ENCODE measurements around the gene CXCL12.

The CXCL12 gene

DNA sequence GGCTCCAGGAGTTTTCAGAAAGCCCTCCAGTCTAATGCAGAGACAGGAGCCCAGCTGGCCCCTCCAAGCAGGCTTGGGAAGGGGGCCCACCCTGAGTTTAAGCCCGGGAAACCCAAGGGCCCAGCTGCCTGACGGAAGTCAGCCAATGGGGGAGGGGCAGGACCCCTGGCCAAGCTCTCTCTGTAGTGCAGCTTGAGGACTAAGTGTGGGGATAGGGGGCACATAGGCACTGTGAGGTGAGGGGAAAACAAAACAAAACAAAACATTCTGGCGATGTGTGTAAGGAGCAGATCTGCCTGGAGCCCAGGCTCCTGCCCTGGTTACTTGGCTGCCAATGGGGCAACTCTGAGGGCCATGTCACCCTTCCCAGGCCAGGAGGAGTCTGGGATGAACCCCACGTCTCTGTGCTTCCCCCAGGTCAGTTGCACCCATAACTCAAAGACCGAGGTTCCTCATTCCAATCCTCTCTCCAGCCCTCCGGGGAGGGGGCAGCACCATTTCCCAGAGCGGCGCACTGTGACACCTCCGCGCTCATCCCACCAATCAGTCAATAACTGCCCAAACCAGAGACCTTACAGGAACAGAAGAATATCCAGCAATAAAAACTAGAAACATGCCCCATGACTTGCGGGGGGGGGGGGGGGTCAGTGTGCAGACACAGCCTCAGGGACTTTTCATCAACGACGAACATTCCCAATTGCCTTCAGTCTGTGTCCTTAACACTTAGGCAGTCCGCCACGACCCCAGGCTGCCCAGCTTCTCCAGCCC lies 1.7 kb downstream of the CXCL12 start:
- no peak for DNase-seq (ENCODE audit: low read depth)
- H3K4me1 ChIP-seq (ENCODE audit: control insufficient read depth, insufficient read depth, low read length): peaks cover 17% of the 10 kb centered on the region
- H3K9me3 ChIP-seq (ENCODE audit: control insufficient read depth, low read length): no peaks in the 10 kb centered on the region
- peaks cover 8% of the 10 kb centered on the region for H3K36me3 ChIP-seq (ENCODE audit: control insufficient read depth, insufficient read depth, low read length, severe bottlenecking)
- peak overlapping the region; percentile 85 for H3K9ac ChIP-seq (ENCODE audit: low read length)
- H3K4me3 ChIP-seq (ENCODE audit: low read length): peak overlapping the region; percentile 83
- H3K27me3 ChIP-seq (replicated peaks; ENCODE audit: control insufficient read depth, insufficient read depth, low read length): no peaks in the 10 kb centered on the region

DNA sequence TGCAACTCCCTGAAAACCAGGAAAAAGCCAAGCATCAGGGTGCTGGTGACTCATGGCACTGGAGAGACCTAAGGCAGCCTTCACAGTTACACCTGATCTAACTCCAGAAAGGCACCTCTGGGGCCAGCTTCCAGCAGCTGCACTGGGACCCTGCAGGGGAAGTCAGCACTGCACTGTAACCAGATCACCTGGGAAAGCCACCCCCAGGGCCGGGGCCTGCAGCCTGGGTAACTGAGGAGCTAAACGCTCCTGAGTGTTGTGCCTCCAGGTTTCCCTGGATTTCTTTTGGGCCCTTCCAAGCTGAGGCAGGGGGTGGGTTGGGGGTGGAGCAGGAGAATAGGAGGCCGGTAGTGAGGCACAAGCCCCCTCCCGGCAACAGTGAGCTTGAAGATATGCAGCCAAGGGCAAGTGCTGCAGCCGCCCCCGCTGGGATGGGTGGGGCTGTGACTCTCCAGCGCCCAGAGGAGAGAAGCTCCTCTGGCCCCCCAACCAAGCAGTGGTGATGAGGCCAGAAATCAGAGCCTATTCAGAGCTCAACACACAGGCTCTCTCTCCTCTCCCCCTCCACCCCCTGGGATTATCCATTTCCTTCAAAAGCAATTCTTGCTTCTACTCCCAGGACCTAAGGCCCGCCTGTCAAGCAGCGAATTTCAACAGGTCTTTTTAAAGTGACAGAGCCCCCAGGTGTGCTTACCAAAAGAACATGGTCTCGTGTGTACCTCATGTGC lies 2.6 kb downstream of the CXCL12 start:
- no peak for DNase-seq (ENCODE audit: low read depth)
- H3K4me3 ChIP-seq (ENCODE audit: low read length): peak overlapping the region; percentile 83
- peaks cover 8% of the 10 kb centered on the region for H3K36me3 ChIP-seq (ENCODE audit: control insufficient read depth, insufficient read depth, low read length, severe bottlenecking)
- peak overlapping the region; percentile 85 for H3K9ac ChIP-seq (ENCODE audit: low read length)
- no peaks in the 10 kb centered on the region for H3K9me3 ChIP-seq (ENCODE audit: control insufficient read depth, low read length)
- no peaks in the 10 kb centered on the region for H3K27me3 ChIP-seq (replicated peaks; ENCODE audit: control insufficient read depth, insufficient read depth, low read length)
- H3K4me1 ChIP-seq (ENCODE audit: control insufficient read depth, insufficient read depth, low read length): peaks cover 17% of the 10 kb centered on the region

DNA sequence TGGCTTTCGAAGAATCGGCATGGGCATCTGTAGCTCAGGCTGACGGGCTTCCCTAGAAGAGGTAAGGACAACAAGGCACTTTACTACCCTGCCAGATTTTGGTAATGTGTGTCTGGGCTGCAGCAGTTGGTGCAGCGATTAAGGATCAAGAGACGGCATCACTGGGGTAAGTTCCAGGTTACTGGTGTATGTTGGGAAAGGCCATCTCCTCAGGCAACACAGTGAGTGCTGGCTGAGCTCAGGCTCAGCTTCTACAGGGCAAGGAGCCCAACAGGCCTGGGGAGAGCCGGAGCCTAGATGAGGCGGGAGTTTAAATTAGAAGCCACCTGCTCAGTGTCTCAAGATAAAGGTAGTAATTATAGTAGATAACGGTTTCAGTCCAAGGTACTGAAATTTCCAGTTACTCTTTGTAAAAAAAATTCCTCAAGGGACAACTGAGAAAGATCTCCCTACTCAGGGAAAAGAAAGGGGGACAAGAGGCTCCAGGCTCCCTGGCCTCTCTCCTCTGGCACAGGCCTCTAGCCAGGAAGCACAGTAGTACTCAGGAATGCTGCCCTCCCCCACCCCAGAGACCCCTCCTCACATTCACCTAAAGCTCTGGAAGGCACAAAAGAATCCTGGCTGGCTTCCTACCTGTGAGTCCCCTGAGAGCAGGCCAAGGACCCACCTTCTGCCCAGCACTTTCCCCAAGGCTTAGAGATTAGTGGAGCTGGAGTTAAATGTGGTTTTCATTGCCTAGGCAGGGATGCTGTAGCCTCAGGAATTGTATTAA lies 3.9 kb downstream of the CXCL12 start:
- Histone ChIP-seq H3K27me3 (replicated peaks; ENCODE audit: control insufficient read depth, insufficient read depth, low read length) (no peaks in the 10 kb centered on the region), H3K9me3 (ENCODE audit: control insufficient read depth, low read length) (no peaks in the 10 kb centered on the region), H3K4me1 (ENCODE audit: control insufficient read depth, insufficient read depth, low read length) (peaks cover 17% of the 10 kb centered on the region), H3K4me3 (ENCODE audit: low read length) (no peak overlapping the region), H3K9ac (ENCODE audit: low read length) (no peak overlapping the region), H3K36me3 (ENCODE audit: control insufficient read depth, insufficient read depth, low read length, severe bottlenecking) (peaks cover 8% of the 10 kb centered on the region)
- DNase-seq (ENCODE audit: low read depth): no peak

DNA sequence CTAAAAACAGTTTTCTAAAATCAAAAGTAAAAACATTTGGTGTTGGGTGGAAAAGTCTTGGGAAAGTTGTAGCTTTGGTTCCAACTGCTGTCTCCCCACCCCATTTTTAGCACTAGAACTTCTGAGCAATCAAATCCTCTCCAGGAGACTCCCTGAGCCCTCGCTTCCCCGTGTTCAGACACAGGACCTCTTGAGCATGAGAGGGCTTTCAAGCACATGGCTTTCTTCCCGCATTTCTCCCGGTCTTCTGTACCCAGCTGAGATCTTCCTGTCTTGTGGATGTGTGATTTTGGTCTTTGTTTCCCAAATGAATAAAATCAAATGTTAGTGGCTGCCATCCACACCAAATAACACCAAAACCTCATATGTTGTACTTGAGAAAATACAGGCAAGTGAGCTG lies 5.0 kb downstream of the CXCL12 start:
- no peaks in the 10 kb centered on the region for H3K27me3 ChIP-seq (replicated peaks; ENCODE audit: control insufficient read depth, insufficient read depth, low read length)
- H3K4me1 ChIP-seq (ENCODE audit: control insufficient read depth, insufficient read depth, low read length): peaks cover 17% of the 10 kb centered on the region
- no peak overlapping the region for H3K9ac ChIP-seq (ENCODE audit: low read length)
- peaks cover 8% of the 10 kb centered on the region for H3K36me3 ChIP-seq (ENCODE audit: control insufficient read depth, insufficient read depth, low read length, severe bottlenecking)
- H3K9me3 ChIP-seq (ENCODE audit: control insufficient read depth, low read length): no peaks in the 10 kb centered on the region
- H3K4me3 ChIP-seq (ENCODE audit: low read length): no peak overlapping the region
- DNase-seq (ENCODE audit: low read depth): no peak

DNA sequence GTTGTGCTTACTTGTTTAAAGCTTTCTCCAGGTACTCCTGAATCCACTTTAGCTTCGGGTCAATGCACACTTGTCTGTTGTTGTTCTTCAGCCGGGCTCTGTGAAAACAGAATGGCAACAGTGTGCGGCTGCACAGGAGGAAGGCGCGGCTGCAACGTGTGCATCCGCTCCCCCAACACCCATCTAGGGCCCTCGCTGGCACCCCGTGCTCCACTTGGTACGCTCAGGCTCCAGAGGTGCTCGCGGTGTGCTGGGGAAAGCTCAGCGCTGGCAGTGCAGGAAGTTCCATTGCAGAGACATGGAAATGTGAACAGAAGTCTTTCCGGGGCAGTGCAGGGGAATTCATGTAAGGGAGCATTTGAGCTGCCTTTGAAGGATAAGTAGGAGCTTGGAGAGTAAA lies 6.3 kb downstream of the CXCL12 start:
- peaks cover 8% of the 10 kb centered on the region for H3K36me3 ChIP-seq (ENCODE audit: control insufficient read depth, insufficient read depth, low read length, severe bottlenecking)

DNA sequence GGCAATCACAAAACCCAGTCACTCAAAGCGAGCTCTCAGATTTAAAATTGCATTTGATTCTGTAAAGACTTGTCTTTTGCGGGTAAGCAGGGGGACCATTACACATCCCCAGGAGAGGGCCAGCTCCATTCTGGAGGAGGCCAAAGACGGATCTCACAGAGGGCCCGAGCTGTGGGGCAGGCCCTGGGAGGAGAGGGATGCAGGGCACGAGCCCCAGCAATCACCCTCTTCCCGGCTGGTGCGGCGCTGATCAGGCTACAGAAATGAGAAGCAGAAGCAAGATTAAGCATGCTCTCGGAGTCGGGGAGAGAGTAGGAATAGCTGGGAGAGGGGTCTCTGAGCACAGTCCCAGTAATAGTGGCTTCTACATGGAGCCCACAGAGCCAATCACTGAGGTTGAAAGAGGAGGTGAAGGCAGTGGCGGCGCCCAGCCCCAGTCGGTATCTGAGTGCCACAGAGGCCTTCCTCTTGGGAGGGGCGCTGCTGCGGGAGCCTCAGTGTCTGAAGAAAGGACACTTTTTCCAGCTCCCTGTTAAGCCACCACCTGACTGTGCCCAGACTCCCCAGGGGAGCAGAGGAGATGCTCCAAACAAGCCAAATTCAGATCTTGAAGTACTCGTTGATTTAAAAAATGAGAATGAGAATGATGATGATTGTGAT lies 7.1 kb downstream of the CXCL12 start:
- no peaks in the 10 kb centered on the region for H3K9me3 ChIP-seq (ENCODE audit: control insufficient read depth, low read length)
- H3K9ac ChIP-seq (ENCODE audit: low read length): no peak overlapping the region
- H3K36me3 ChIP-seq (ENCODE audit: control insufficient read depth, insufficient read depth, low read length, severe bottlenecking): peaks cover 8% of the 10 kb centered on the region
- no peak overlapping the region for H3K4me3 ChIP-seq (ENCODE audit: low read length)
- no peaks in the 10 kb centered on the region for H3K27me3 ChIP-seq (replicated peaks; ENCODE audit: control insufficient read depth, insufficient read depth, low read length)
- no peak for DNase-seq (ENCODE audit: low read depth)
- peaks cover 4% of the 10 kb centered on the region for H3K4me1 ChIP-seq (ENCODE audit: control insufficient read depth, insufficient read depth, low read length)

More for the DNA sequence above, 6.3 kb downstream of the CXCL12 start:
- H3K4me1 ChIP-seq (ENCODE audit: control insufficient read depth, insufficient read depth, low read length): peaks cover 12% of the 10 kb centered on the region
- DNase-seq (ENCODE audit: low read depth): no peak
- no peaks in the 10 kb centered on the region for H3K27me3 ChIP-seq (replicated peaks; ENCODE audit: control insufficient read depth, insufficient read depth, low read length)
- no peak overlapping the region for H3K4me3 ChIP-seq (ENCODE audit: low read length)
- H3K9ac ChIP-seq (ENCODE audit: low read length): no peak overlapping the region
- H3K9me3 ChIP-seq (ENCODE audit: control insufficient read depth, low read length): no peaks in the 10 kb centered on the region

DNA sequence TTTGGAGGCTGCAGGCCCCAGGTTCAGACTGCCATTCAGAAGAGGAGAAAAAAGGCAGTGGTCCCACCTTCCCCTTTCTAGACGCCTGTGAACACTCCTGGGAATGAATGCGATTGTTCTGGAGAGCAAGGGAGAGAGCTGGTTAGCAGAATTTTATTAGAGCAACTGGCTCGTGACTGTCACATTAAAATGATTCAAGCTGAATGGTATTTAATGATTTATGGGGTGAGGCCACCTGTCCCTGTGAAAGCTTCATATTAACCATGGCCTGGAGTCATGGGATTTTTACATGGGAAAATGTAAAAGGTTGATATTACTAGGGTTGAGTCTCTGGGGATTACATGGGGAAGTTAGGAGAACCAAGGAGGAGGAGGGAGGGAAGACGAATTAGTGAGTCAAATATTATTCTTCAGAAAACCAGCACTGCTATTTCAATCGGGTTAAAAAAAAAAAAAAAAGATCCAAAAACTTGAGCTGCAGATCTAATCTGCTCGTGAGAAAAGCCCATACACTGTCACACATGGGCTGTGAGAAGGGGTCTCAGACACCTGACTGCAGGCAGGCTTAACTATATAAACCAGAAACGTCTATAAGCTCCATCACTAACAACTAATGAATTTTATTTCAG lies 8.3 kb downstream of the CXCL12 start:
- no peaks in the 10 kb centered on the region for H3K4me1 ChIP-seq (ENCODE audit: control insufficient read depth, insufficient read depth, low read length)
- H3K36me3 ChIP-seq (ENCODE audit: control insufficient read depth, insufficient read depth, low read length, severe bottlenecking): peaks cover 8% of the 10 kb centered on the region
- H3K4me3 ChIP-seq (ENCODE audit: low read length): no peak overlapping the region
- DNase-seq (ENCODE audit: low read depth): no peak
- H3K27me3 ChIP-seq (replicated peaks; ENCODE audit: control insufficient read depth, insufficient read depth, low read length): no peaks in the 10 kb centered on the region
- no peak overlapping the region for H3K9ac ChIP-seq (ENCODE audit: low read length)
- H3K9me3 ChIP-seq (ENCODE audit: control insufficient read depth, low read length): no peaks in the 10 kb centered on the region

DNA sequence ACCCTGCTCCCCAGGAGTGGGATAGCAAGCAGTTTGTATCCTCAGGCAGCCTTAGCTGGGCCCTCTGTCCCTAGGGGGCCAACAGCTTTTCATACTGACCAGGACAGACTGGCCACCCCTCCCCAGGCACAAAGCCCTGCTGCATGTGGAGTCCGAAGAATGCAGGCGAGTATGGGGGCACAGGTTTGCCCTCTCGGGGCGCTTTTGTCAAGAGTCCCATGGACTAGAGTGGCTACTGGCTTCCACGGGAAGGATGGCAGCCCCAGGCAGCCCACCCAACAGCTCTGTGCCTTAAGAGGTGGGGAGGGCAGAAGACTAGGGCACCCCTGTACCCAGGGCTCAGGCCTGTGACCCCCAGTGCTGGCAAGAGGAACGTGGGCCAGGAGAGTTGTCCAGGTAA lies 10.7 kb downstream of the CXCL12 start:
- no peaks in the 10 kb centered on the region for H3K27me3 ChIP-seq (replicated peaks; ENCODE audit: control insufficient read depth, insufficient read depth, low read length)
- H3K4me1 ChIP-seq (ENCODE audit: control insufficient read depth, insufficient read depth, low read length): peaks cover 8% of the 10 kb centered on the region
- no peak overlapping the region for H3K4me3 ChIP-seq (ENCODE audit: low read length)
- H3K36me3 ChIP-seq (ENCODE audit: control insufficient read depth, insufficient read depth, low read length, severe bottlenecking): peaks cover 8% of the 10 kb centered on the region
- DNase-seq (ENCODE audit: low read depth): no peak
- H3K9me3 ChIP-seq (ENCODE audit: control insufficient read depth, low read length): no peaks in the 10 kb centered on the region
- no peak overlapping the region for H3K9ac ChIP-seq (ENCODE audit: low read length)

DNA sequence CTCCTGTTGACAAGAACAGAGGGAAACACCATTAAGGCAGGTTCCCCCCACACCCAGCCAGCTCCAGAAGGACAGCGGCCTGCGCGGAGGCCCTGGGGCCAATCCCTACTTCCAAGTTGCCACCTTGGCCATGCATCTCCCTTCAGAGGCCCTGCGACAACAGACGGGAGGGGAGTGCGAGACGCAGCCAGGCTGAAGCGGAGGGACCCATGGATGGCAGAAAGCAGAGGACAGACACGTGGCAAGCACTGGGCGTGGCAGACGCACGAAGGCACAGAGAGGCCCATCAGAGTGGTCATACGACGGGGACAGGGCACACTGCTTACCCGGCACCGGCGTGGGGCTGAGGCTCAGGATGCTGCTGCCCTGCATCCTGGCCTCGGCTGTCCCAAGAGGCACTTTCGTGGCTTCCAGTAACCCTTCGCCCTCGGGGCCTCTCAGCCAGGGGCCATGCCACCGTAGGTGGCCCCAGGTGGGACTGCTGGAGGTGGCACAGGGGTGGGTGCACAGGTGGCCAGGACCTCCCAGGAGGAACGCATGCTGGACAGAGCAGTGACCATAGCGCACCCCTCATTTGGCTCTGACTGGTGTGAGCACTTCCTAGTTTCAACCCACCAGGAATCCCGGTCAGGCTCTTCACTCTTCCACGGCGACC lies 11.4 kb downstream of the CXCL12 start:
- no peaks in the 10 kb centered on the region for H3K27me3 ChIP-seq (replicated peaks; ENCODE audit: control insufficient read depth, insufficient read depth, low read length)
- peaks cover 2% of the 10 kb centered on the region for H3K36me3 ChIP-seq (ENCODE audit: control insufficient read depth, insufficient read depth, low read length, severe bottlenecking)
- no peak overlapping the region for H3K4me3 ChIP-seq (ENCODE audit: low read length)
- DNase-seq (ENCODE audit: low read depth): no peak
- peaks cover 8% of the 10 kb centered on the region for H3K4me1 ChIP-seq (ENCODE audit: control insufficient read depth, insufficient read depth, low read length)
- no peak overlapping the region for H3K9ac ChIP-seq (ENCODE audit: low read length)
- no peaks in the 10 kb centered on the region for H3K9me3 ChIP-seq (ENCODE audit: control insufficient read depth, low read length)

DNA sequence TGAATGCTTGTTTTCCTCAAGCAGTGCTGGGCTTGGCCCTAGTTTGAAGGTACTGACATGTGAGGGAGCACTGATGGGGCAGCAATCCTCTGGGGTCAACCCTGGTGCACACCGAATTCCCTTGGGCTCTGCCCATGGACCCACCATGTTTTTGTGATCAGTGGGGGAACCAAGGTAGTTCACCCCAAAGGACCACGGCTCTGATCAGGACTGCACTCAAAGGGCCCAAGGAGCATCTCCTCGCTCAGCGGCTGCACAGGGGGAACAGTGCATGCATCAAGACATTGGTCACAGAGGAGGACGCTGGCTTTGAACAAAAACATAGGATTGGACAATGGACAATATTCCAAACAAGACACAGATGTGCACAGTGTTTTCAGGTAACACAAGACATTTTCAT lies 12.7 kb downstream of the CXCL12 start:
- Histone ChIP-seq H3K4me3 (ENCODE audit: low read length) (no peak overlapping the region), H3K4me1 (ENCODE audit: control insufficient read depth, insufficient read depth, low read length) (peaks cover 8% of the 10 kb centered on the region), H3K9me3 (ENCODE audit: control insufficient read depth, low read length) (no peaks in the 10 kb centered on the region), H3K9ac (ENCODE audit: low read length) (no peak overlapping the region), H3K27me3 (replicated peaks; ENCODE audit: control insufficient read depth, insufficient read depth, low read length) (no peaks in the 10 kb centered on the region), H3K36me3 (ENCODE audit: control insufficient read depth, insufficient read depth, low read length, severe bottlenecking) (no peaks in the 10 kb centered on the region)
- no peak for DNase-seq (ENCODE audit: low read depth)
